ENCODE data around the gene LARGE1.
"Not testable (repeated sequence)": the region's sequence is repeated elsewhere in the genome, so short reads cannot be mapped to it uniquely, and the experiment has no call there.

The LARGE1 gene

GRCh38 chr22:33418484-33418883 lies 501.8 kb downstream of the LARGE1 start:
- DNase-seq (ENCODE audit: low read depth), result no peak

GRCh38 chr22:33415401-33415800 lies 504.9 kb downstream of the LARGE1 start:
- DNase-seq (ENCODE audit: low read depth), result no peak

DNA sequence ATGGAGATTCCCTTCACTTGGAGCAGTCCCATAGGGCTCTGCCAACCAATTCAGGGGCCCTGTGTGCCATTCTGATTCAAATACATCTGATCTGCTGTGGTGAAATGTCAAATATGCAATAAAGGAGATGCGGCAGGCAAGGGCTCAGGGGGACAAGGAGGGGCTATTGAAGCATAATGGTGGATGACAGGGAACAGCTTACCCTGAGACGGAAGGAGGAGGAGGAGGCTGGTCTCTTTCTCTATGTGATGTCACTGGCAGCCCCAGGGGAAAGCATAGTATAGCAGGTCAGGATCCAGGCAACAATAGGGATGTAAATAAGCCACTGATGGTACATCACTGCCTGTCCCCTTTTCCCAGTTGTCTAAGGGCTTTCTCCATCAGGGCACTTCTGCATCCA lies 511.2 kb downstream of the LARGE1 start:
- no peak for DNase-seq (ENCODE audit: low read depth)

GRCh38 chr22:33405194-33405593 lies 515.1 kb downstream of the LARGE1 start:
- no peak for DNase-seq (ENCODE audit: low read depth)

GRCh38 chr22:33404723-33405122 lies 515.6 kb downstream of the LARGE1 start:
- no peak for DNase-seq (ENCODE audit: low read depth)

DNA sequence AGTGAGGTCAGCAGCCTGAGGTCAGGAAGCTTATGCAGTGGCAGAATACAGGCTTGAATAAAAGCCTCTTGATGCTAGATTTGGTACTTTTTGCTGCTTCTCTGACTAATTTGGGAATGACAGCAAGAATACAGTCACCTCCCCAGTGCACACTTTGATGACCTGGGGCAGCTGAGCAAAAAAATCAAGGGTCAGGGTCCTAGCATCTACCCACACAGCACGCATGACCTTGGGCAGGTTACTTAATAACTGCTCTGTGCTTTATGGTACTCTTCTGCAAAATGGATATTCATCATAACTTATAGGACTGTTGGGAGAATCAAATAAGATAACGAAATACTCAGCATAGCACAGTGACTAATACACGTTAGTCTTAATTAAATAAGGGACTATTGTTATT lies 518.0 kb downstream of the LARGE1 start:
- no peak for DNase-seq (ENCODE audit: low read depth)

- no peak for DNase-seq (ENCODE audit: low read depth)
Observed at GRCh38 chr22:33401291-33401690, 519.0 kb downstream of the LARGE1 start.

DNA sequence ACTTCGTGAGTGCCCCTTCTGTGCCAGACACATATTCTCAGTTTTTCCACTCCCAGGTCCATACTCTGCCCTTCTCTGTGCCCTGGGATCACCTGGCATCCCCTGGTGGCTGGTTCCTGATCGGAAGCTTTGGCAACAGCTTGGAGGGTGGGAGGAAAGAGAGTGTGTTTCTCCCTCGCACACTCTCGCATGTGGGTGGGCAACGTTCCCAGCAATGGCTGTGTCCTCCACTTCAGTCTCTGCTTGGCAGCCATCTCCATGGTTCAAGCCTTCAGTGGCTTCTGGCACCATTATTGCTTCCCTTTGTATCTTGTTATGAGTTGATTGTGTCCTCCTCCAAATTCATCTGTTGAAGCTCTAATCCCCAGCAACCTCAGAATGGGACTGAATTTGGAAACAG lies 519.4 kb downstream of the LARGE1 start:
- DNase-seq (ENCODE audit: low read depth), result no peak

- DNase-seq (ENCODE audit: low read depth), result no peak
Observed at GRCh38 chr22:33400061-33400840, 520.0 kb downstream of the LARGE1 start.

DNA sequence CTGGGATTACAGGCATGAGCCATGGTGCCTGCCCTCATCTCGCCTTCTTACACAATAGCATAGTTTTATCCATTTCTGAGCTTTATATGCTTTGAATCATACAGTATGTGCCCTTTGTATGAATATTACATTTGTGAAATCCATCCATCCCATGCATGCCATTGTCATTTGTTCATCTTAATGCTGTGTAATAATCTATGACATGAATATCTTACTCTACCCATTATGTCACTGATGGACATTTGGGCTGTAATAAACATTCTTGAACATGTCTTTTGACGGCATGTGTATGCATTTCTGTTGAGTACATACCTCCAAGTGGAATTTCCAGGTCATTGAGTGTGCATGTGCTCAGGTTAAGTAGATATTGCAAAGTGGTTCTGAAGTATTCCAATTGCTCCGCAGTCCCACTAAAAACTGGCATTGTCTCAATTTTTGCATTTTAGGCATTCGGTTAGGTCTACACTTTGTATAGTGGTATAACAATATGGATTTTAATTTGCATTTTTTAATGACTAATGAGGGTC lies 522.8 kb downstream of the LARGE1 start:
- no peak for DNase-seq (ENCODE audit: low read depth)

DNA sequence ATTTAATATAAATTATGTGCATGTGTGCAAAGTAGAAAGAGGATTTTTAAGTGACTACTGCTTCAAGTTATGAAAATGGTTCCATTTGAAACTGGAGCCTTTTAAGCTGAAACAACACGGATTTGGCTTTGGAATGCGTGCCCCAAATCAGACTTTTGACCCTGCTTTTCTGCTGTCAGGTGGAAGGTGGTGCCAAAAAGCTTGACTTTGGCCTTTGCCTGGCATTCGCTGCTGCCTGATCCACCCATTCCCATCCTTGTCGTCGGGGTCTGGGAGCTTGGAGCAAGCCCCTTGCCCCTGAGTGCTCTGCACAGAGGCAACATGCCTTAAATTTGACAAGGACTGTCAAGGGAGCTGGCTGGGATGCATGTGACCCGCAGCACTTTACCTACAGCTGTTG lies 526.8 kb downstream of the LARGE1 start:
- DNase-seq (ENCODE audit: low read depth), result no peak

DNA sequence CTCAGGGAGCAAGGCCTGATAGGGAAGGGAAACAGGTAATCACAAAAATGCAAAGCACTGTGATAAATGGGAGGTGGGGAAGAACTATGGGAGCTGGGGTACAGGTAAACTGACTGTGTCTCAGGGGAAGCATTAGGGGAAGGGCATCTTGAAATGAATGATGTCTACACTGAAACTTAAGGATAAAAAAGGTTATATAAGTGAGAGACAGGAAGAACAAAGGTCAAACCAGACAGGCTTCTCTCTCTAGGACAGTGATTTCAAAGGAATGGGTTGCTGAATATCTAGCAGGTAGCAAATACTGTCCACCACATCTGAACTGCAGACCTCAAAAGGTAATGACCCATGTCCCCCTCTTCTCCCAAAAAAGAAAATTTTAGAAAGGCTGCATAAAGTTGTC lies 529.0 kb downstream of the LARGE1 start:
- no peak for DNase-seq (ENCODE audit: low read depth)

DNA sequence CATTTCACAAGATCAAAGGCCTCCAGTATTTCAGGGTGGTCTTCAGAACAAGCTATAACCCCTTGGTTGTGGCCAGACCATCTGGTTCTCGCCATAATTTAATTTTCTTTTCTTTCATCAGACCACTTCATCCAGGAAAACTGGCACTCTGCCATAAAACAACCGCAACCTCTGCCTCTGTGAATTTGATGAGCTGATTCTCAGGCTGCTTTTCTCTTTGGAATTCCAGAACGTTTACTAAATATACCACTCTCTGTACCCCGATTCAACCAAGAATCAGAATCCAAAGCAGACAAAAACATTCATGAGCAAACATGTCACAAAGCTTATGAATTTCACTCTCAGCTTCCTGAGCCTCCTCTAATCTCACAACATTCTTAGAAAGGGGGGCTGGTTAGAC lies 530.3 kb downstream of the LARGE1 start:
- DNase-seq (ENCODE audit: low read depth), result no peak

- no peak for DNase-seq (ENCODE audit: low read depth)
Observed at GRCh38 chr22:33386270-33386669, 534.0 kb downstream of the LARGE1 start.

DNA sequence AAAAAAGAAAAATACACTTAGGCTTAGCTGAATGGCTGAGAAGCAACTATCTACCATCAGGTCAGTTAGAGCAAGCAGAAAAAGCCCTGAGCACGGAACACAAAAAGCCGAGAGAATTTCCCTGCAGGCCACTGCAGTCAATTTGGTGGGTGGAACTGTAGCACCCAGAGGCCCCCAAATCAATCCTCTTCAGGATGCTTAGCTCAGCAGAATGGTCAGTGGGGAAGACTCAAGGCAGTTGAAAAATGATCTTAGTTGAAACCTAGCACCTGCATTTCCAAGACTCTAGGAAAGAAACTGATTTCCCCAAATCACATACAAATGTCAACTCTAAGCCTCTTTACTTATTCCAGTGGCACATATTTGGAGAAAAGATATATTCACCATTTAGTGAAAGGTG lies 534.7 kb downstream of the LARGE1 start:
- no peak for DNase-seq (ENCODE audit: low read depth)

GRCh38 chr22:33382436-33382835 lies 537.8 kb downstream of the LARGE1 start:
- DNase-seq (ENCODE audit: low read depth), result no peak

- no peak for DNase-seq (ENCODE audit: low read depth)
Observed at GRCh38 chr22:33381531-33382406, 538.5 kb downstream of the LARGE1 start.

- no peak for DNase-seq (ENCODE audit: low read depth)
Observed at GRCh38 chr22:33380789-33381530, 539.3 kb downstream of the LARGE1 start.

GRCh38 chr22:33379836-33380235 lies 540.4 kb downstream of the LARGE1 start:
- DNase-seq (ENCODE audit: low read depth), result no peak

DNA sequence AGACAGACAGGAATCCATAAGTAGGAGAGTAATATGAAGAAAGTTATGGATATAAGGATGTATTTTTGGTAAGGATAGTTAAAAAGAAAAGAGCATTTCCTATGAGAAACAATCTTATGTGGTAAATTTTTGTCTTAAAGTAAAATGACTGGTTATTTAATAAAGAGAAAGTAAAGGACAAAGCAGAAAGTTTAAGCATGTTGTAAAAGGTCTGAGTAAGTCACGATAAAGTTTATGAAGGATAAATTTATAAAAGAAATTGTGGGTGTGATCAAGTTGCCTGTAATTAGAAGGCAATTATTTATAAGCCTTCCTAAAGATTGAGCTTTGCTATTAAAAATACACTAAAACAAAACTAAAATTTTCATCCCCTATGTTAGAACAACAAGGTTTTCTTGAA lies 547.4 kb downstream of the LARGE1 start:
- DNase-seq (ENCODE audit: low read depth), result no peak

- not testable (repeated sequence) for DNase-seq (ENCODE audit: low read depth)
Observed at GRCh38 chr22:33363256-33363655, 557.0 kb downstream of the LARGE1 start.

GRCh38 chr22:33362702-33363101 lies 557.6 kb downstream of the LARGE1 start:
- no peak for DNase-seq (ENCODE audit: low read depth)
